ENCODE data around the gene CGRRF1.

CGRRF1 gene

GRCh38 chr14:54509546-54510501, at the start of gene CGRRF1:
Gene CGRRF1, plus strand, starts transcription at chr14:54509906. Its CDS starts 54 bp downstream, at chr14:54509960.
- peaks cover 43% of the 10 kb centered on the region for H3K79me2 ChIP-seq (ENCODE audit: control insufficient read depth, insufficient read depth, low read length, unreplicated experiment)
- no peaks in the 10 kb centered on the region for H3K27me3 ChIP-seq (ENCODE audit: insufficient read depth, low read length)
- H2AFZ ChIP-seq (ENCODE audit: low read length, unreplicated experiment), result peak within 1 kb of the TSS; percentile 97
- H3K4me3 ChIP-seq (ENCODE audit: low read depth, low read length), result peak within 1 kb of the TSS; percentile 98
- H3K4me1 ChIP-seq (ENCODE audit: control insufficient read depth, insufficient read depth, low read length, unreplicated experiment), result peaks cover 8% of the 10 kb centered on the region
- peaks cover 14% of the 10 kb centered on the region for H3K36me3 ChIP-seq (ENCODE audit: insufficient read depth, low read length)
- H3K27ac ChIP-seq (ENCODE audit: low read depth, low read length), result peak within 1 kb of the TSS; percentile 25; the same call in 1 of the 2 replicates

DNA sequence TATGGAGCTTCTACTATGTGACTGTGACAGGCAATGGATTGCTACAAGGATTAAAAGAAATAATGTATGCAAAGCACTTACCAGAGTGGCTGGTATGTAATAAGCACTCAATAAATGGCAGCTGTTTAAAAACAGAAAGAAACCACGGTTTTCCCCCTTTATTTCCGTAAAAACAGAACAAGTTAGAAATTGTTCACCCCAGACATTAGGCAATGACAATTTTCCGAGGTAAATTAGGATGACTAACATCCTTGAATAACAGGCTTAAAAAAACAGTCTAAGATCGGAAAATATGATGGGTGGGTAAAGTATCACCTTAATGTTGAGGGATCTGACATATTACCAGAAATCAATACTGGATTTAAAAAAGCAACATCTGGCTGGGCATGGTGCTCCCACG, 47.7 kb upstream of the CGRRF1 start:
- Histone ChIP-seq H3K4me3 (ENCODE audit: low read depth, low read length) (no peak overlapping the region), H3K4me1 (ENCODE audit: control insufficient read depth, insufficient read depth, low read length, unreplicated experiment) (peaks cover 12% of the 10 kb centered on the region), H3K27me3 (ENCODE audit: insufficient read depth, low read length) (no peaks in the 10 kb centered on the region), H3K27ac (ENCODE audit: low read depth, low read length) (no peak overlapping the region), H2AFZ (ENCODE audit: low read length, unreplicated experiment) (no peak overlapping the region), H3K79me2 (ENCODE audit: control insufficient read depth, insufficient read depth, low read length, unreplicated experiment) (no peaks in the 10 kb centered on the region), H3K36me3 (ENCODE audit: insufficient read depth, low read length) (no peaks in the 10 kb centered on the region)

- peaks cover 11% of the 10 kb centered on the region; the same call in 1 of the 2 replicates for H3K36me3 ChIP-seq (ENCODE audit: insufficient read depth, low read length)
- H3K27ac ChIP-seq (ENCODE audit: low read depth, low read length), result no peak overlapping the region
- H3K4me3 ChIP-seq (ENCODE audit: low read depth, low read length), result no peak overlapping the region
- peaks cover 12% of the 10 kb centered on the region for H3K4me1 ChIP-seq (ENCODE audit: control insufficient read depth, insufficient read depth, low read length, unreplicated experiment)
- H2AFZ ChIP-seq (ENCODE audit: low read length, unreplicated experiment), result no peak overlapping the region
- H3K79me2 ChIP-seq (ENCODE audit: control insufficient read depth, insufficient read depth, low read length, unreplicated experiment), result no peaks in the 10 kb centered on the region
- no peaks in the 10 kb centered on the region for H3K27me3 ChIP-seq (ENCODE audit: insufficient read depth, low read length)
These were observed 44.1 kb upstream of the CGRRF1 start for GRCh38 chr14:54465654-54466053.

DNA sequence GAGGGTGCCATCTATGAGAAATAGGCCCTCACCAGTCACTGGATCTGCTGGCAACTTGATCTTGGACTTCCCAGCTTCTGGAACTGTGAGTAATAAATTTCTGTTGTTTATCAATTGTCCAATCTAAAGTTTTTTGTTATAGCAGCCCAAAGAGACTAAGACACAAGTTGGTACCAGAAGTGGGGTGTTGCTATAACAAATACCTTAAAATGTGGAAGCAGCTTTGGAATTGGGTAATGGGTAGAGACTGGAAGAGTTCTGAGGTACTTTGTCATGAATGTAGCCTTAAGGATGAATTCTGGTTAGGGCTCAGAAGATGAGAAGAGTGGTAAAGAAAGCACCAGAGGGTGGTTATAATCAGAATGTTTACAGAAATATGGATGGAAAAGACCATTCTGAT, 42.4 kb upstream of the CGRRF1 start:
- Histone ChIP-seq H3K27me3 (ENCODE audit: insufficient read depth, low read length) (no peaks in the 10 kb centered on the region), H3K36me3 (ENCODE audit: insufficient read depth, low read length) (peaks cover 11% of the 10 kb centered on the region; the same call in 1 of the 2 replicates), H3K79me2 (ENCODE audit: control insufficient read depth, insufficient read depth, low read length, unreplicated experiment) (no peaks in the 10 kb centered on the region), H3K4me3 (ENCODE audit: low read depth, low read length) (no peak overlapping the region), H3K4me1 (ENCODE audit: control insufficient read depth, insufficient read depth, low read length, unreplicated experiment) (peaks cover 7% of the 10 kb centered on the region), H2AFZ (ENCODE audit: low read length, unreplicated experiment) (no peak overlapping the region), H3K27ac (ENCODE audit: low read depth, low read length) (no peak overlapping the region)

DNA sequence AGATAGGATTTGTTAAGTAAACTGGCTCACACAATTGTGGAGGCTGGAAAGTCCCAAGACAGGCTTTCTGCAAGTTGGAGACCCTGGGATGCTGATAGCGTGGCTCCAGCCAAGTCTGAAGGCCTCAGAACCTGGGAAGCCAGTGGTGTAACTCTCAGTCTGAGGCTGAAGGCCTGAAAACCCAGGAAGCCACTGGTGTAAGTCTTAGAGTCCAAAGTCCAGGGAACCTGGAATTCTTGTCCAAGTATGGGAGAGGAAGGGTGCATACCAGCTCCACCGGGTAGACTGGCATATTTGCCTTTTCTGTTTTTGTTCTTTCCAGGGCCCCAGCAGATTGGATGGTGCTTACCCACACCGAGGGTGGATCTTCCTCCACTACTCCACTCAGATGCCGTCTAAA, 39.0 kb upstream of the CGRRF1 start:
- H3K4me1 ChIP-seq (ENCODE audit: control insufficient read depth, insufficient read depth, low read length, unreplicated experiment), result peaks cover 8% of the 10 kb centered on the region
- peaks cover 13% of the 10 kb centered on the region; the same call in 1 of the 2 replicates for H3K36me3 ChIP-seq (ENCODE audit: insufficient read depth, low read length)
- H2AFZ ChIP-seq (ENCODE audit: low read length, unreplicated experiment), result no peak overlapping the region
- no peak overlapping the region for H3K4me3 ChIP-seq (ENCODE audit: low read depth, low read length)
- no peaks in the 10 kb centered on the region for H3K27me3 ChIP-seq (ENCODE audit: insufficient read depth, low read length)
- no peak overlapping the region for H3K27ac ChIP-seq (ENCODE audit: low read depth, low read length)
- peaks cover 1% of the 10 kb centered on the region for H3K79me2 ChIP-seq (ENCODE audit: control insufficient read depth, insufficient read depth, low read length, unreplicated experiment)

DNA sequence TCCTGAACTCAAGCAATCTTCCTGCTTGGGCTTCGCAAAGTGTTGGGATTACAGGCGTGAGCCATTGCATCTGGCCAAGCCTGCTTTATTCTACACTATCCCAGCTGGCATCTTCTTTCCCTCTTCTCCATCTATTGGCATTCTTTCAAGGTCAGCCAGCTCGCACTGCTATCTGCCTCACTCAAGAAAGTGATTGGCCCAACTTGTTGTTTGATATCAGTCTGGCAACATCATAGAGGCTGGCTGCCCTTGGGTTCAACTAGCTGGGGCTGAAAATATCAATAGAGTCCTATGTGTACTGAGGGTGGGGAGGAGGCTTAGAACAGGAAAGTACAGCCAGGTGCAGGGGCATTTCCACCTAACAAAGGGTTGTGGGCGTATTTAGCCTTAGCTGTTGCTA, 38.1 kb upstream of the CGRRF1 start:
- Histone ChIP-seq H3K4me3 (ENCODE audit: low read depth, low read length) (no peak overlapping the region), H3K79me2 (ENCODE audit: control insufficient read depth, insufficient read depth, low read length, unreplicated experiment) (peaks cover 5% of the 10 kb centered on the region)

GRCh38 chr14:54472315-54472714, 37.4 kb upstream of the CGRRF1 start:
- Histone ChIP-seq H2AFZ (ENCODE audit: low read length, unreplicated experiment) (no peak overlapping the region), H3K27ac (ENCODE audit: low read depth, low read length) (no peak overlapping the region), H3K4me1 (ENCODE audit: control insufficient read depth, insufficient read depth, low read length, unreplicated experiment) (peaks cover 11% of the 10 kb centered on the region), H3K79me2 (ENCODE audit: control insufficient read depth, insufficient read depth, low read length, unreplicated experiment) (peaks cover 5% of the 10 kb centered on the region), H3K36me3 (ENCODE audit: insufficient read depth, low read length) (peaks cover 22% of the 10 kb centered on the region; the same call in 1 of the 2 replicates), H3K4me3 (ENCODE audit: low read depth, low read length) (no peak overlapping the region), H3K27me3 (ENCODE audit: insufficient read depth, low read length) (no peaks in the 10 kb centered on the region)

More for the DNA sequence above, 38.1 kb upstream of the CGRRF1 start:
- H3K27ac ChIP-seq (ENCODE audit: low read depth, low read length), result no peak overlapping the region
- no peaks in the 10 kb centered on the region for H3K27me3 ChIP-seq (ENCODE audit: insufficient read depth, low read length)
- H3K4me1 ChIP-seq (ENCODE audit: control insufficient read depth, insufficient read depth, low read length, unreplicated experiment), result peaks cover 11% of the 10 kb centered on the region
- no peak overlapping the region for H2AFZ ChIP-seq (ENCODE audit: low read length, unreplicated experiment)
- peaks cover 22% of the 10 kb centered on the region; the same call in 1 of the 2 replicates for H3K36me3 ChIP-seq (ENCODE audit: insufficient read depth, low read length)

DNA sequence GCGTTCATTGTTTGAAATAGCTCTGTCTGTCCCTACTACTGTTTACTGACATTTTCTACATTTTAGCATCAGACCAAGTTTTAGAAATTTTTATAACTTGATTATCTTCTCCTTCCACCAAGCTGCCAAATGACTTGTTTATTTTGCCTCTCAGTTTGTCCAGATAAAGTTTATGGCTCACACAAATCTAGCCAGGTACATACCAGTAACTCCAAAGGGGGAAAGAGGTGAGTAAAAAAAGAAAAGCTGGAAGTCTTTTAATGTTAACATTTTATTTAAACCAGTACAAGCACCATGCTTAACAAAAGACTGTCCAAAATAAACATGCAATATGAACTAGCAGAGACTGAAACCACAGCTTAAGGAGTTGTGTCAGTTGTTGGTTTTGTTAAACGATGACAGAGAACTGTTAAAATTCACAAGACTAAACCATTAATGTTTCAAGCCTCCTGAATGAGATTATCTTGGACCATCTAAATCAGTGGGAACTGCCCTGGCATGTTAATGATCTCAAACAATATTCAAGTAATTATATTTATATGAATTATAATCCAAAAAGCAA, 35.4 kb upstream of the CGRRF1 start:
- Histone ChIP-seq H3K36me3 (ENCODE audit: insufficient read depth, low read length) (peaks cover 27% of the 10 kb centered on the region), H3K4me1 (ENCODE audit: control insufficient read depth, insufficient read depth, low read length, unreplicated experiment) (peaks cover 11% of the 10 kb centered on the region), H3K4me3 (ENCODE audit: low read depth, low read length) (no peak overlapping the region), H2AFZ (ENCODE audit: low read length, unreplicated experiment) (no peak overlapping the region), H3K79me2 (ENCODE audit: control insufficient read depth, insufficient read depth, low read length, unreplicated experiment) (peaks cover 5% of the 10 kb centered on the region), H3K27me3 (ENCODE audit: insufficient read depth, low read length) (no peaks in the 10 kb centered on the region), H3K27ac (ENCODE audit: low read depth, low read length) (no peak overlapping the region)

GRCh38 chr14:54475187-54475899, 34.4 kb upstream of the CGRRF1 start:
- H3K4me3 ChIP-seq (ENCODE audit: low read depth, low read length), result no peak overlapping the region
- H3K27ac ChIP-seq (ENCODE audit: low read depth, low read length), result peak overlapping the region; percentile 25
- H3K27me3 ChIP-seq (ENCODE audit: insufficient read depth, low read length), result no peaks in the 10 kb centered on the region
- H2AFZ ChIP-seq (ENCODE audit: low read length, unreplicated experiment), result no peak overlapping the region
- H3K79me2 ChIP-seq (ENCODE audit: control insufficient read depth, insufficient read depth, low read length, unreplicated experiment), result peaks cover 5% of the 10 kb centered on the region
- H3K4me1 ChIP-seq (ENCODE audit: control insufficient read depth, insufficient read depth, low read length, unreplicated experiment), result peaks cover 11% of the 10 kb centered on the region
- peaks cover 30% of the 10 kb centered on the region for H3K36me3 ChIP-seq (ENCODE audit: insufficient read depth, low read length)

DNA sequence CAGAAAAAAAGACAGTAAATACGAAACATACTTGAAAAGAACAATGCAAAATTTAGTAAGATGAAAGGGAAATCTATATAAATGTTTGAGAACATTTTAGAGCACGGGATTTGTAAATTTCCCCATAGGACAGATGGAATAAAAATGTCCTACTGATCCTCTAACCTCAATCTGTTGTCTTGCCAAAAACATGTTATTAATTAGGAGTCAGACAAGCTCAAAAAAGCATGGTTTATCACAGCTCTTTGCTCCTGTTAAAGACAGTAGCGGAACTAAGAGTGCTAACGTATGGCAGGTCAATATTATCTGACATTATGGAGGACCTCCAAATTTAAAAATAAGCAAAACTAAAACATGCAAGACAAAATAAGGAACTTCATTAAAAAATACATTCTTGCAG, 33.8 kb upstream of the CGRRF1 start:
- no peaks in the 10 kb centered on the region for H3K27me3 ChIP-seq (ENCODE audit: insufficient read depth, low read length)
- no peak overlapping the region for H3K4me3 ChIP-seq (ENCODE audit: low read depth, low read length)
- H3K4me1 ChIP-seq (ENCODE audit: control insufficient read depth, insufficient read depth, low read length, unreplicated experiment), result peaks cover 5% of the 10 kb centered on the region
- H3K27ac ChIP-seq (ENCODE audit: low read depth, low read length), result peak overlapping the region; percentile 25
- no peak overlapping the region for H2AFZ ChIP-seq (ENCODE audit: low read length, unreplicated experiment)
- H3K79me2 ChIP-seq (ENCODE audit: control insufficient read depth, insufficient read depth, low read length, unreplicated experiment), result peaks cover 5% of the 10 kb centered on the region
- peaks cover 30% of the 10 kb centered on the region for H3K36me3 ChIP-seq (ENCODE audit: insufficient read depth, low read length)
